K562 (cell line): ENCODE measurements around the gene ITGB1BP2. TPM values are rescaled to one million over a fixed set of nuclear protein-coding genes. Genes with fewer than 3 reads are reported as not detected.

Experiments used
- MAZ ChIP-seq, 2 experiments: fragments of 450-650 bp in 1 of 2; sonication (generic) in 1 of 2; formaldehyde crosslinking; IDR thresholded peaks in 1 of 2; conservative IDR thresholded peaks in 1 of 2; 2 replicates each; pipeline versions ENCODE4 v1.4.0 to v1.5.0; 2020; ENCODE audit warnings: mild to moderate bottlenecking in 1 of 2, missing genetic modification reagents in 1 of 2
- TAF1 ChIP-seq: IDR thresholded peaks from 2 replicates; pipeline ENCODE4 v1.6.1; 2011; ENCODE audit warnings: mild to moderate bottlenecking, low read length, moderate library complexity; ENCODE audit not compliant: insufficient read depth, control insufficient read depth, severe bottlenecking; ENCODE audit errors: extremely low read depth
- polyA plus RNA-seq, 8 experiments: library from polyadenylated mRNA; depleted of rRNA in 4 of 8; stranded (reverse) in 5 of 8; unstranded in 3 of 8; fragments of >200 nt; fragmentation: Nextera tagmentation in 2 of 8; fragmentation: Illumina TruSeq in 1 of 8; extraction: Ambion mirVana in 2 of 8; extraction: Trizol in 1 of 8; gene quantifications; 2 replicates each; pipeline versions ENCODE4 v1.2.1 to v1.2.3, GENCODE V29; 2011 to 2014; ENCODE audit warnings: inconsistent platforms in 1 of 8, missing spikeins in 1 of 8
- total RNA-seq, 7 experiments: library from RNA; depleted of rRNA in 6 of 7; stranded (reverse); fragments of >200 nt in 6 of 7; fragmentation: Illumina TruSeq in 2 of 7; extraction: Trizol in 2 of 7; gene quantifications; 2 replicates each; pipeline versions ENCODE4 v1.2.1 to v1.2.3, GENCODE V29; 2011 to 2021; ENCODE audit warnings: low replicate concordance in 1 of 7
- TF ChIP-seq, protein P1 (sequence below): fragments of 200-600 bp; sonication (generic); IDR thresholded peaks from one replicate; pipeline ENCODE4 v1.6.1; 2012; ENCODE audit warnings: mild to moderate bottlenecking, low read depth, low read length, inconsistent platforms
- TF ChIP-seq, protein P2 (sequence below): fragments of 450-650 bp; formaldehyde crosslinking; conservative IDR thresholded peaks from 2 replicates; pipeline ENCODE4 v1.4.0; 2022; ENCODE audit warnings: mild to moderate bottlenecking, missing genetic modification characterization

Gene ITGB1BP2
- total and polyA plus RNA-seq, 9 of the 15 experiments (the other 6 are each of a cell fraction or from before 2014, with no cell fraction given) = 1.6 to 4.0 (median 1.9) TPM

GRCh38 chrX:71282514-71283402 lies 18.8 kb upstream of the ITGB1BP2 start (continued):
- TF ChIP-seq, protein P1, sequence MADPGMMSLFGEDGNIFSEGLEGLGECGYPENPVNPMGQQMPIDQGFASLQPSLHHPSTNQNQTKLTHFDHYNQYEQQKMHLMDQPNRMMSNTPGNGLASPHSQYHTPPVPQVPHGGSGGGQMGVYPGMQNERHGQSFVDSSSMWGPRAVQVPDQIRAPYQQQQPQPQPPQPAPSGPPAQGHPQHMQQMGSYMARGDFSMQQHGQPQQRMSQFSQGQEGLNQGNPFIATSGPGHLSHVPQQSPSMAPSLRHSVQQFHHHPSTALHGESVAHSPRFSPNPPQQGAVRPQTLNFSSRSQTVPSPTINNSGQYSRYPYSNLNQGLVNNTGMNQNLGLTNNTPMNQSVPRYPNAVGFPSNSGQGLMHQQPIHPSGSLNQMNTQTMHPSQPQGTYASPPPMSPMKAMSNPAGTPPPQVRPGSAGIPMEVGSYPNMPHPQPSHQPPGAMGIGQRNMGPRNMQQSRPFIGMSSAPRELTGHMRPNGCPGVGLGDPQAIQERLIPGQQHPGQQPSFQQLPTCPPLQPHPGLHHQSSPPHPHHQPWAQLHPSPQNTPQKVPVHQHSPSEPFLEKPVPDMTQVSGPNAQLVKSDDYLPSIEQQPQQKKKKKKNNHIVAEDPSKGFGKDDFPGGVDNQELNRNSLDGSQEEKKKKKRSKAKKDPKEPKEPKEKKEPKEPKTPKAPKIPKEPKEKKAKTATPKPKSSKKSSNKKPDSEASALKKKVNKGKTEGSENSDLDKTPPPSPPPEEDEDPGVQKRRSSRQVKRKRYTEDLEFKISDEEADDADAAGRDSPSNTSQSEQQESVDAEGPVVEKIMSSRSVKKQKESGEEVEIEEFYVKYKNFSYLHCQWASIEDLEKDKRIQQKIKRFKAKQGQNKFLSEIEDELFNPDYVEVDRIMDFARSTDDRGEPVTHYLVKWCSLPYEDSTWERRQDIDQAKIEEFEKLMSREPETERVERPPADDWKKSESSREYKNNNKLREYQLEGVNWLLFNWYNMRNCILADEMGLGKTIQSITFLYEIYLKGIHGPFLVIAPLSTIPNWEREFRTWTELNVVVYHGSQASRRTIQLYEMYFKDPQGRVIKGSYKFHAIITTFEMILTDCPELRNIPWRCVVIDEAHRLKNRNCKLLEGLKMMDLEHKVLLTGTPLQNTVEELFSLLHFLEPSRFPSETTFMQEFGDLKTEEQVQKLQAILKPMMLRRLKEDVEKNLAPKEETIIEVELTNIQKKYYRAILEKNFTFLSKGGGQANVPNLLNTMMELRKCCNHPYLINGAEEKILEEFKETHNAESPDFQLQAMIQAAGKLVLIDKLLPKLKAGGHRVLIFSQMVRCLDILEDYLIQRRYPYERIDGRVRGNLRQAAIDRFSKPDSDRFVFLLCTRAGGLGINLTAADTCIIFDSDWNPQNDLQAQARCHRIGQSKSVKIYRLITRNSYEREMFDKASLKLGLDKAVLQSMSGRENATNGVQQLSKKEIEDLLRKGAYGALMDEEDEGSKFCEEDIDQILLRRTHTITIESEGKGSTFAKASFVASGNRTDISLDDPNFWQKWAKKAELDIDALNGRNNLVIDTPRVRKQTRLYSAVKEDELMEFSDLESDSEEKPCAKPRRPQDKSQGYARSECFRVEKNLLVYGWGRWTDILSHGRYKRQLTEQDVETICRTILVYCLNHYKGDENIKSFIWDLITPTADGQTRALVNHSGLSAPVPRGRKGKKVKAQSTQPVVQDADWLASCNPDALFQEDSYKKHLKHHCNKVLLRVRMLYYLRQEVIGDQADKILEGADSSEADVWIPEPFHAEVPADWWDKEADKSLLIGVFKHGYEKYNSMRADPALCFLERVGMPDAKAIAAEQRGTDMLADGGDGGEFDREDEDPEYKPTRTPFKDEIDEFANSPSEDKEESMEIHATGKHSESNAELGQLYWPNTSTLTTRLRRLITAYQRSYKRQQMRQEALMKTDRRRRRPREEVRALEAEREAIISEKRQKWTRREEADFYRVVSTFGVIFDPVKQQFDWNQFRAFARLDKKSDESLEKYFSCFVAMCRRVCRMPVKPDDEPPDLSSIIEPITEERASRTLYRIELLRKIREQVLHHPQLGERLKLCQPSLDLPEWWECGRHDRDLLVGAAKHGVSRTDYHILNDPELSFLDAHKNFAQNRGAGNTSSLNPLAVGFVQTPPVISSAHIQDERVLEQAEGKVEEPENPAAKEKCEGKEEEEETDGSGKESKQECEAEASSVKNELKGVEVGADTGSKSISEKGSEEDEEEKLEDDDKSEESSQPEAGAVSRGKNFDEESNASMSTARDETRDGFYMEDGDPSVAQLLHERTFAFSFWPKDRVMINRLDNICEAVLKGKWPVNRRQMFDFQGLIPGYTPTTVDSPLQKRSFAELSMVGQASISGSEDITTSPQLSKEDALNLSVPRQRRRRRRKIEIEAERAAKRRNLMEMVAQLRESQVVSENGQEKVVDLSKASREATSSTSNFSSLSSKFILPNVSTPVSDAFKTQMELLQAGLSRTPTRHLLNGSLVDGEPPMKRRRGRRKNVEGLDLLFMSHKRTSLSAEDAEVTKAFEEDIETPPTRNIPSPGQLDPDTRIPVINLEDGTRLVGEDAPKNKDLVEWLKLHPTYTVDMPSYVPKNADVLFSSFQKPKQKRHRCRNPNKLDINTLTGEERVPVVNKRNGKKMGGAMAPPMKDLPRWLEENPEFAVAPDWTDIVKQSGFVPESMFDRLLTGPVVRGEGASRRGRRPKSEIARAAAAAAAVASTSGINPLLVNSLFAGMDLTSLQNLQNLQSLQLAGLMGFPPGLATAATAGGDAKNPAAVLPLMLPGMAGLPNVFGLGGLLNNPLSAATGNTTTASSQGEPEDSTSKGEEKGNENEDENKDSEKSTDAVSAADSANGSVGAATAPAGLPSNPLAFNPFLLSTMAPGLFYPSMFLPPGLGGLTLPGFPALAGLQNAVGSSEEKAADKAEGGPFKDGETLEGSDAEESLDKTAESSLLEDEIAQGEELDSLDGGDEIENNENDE = no peak
- TF ChIP-seq, protein P2, sequence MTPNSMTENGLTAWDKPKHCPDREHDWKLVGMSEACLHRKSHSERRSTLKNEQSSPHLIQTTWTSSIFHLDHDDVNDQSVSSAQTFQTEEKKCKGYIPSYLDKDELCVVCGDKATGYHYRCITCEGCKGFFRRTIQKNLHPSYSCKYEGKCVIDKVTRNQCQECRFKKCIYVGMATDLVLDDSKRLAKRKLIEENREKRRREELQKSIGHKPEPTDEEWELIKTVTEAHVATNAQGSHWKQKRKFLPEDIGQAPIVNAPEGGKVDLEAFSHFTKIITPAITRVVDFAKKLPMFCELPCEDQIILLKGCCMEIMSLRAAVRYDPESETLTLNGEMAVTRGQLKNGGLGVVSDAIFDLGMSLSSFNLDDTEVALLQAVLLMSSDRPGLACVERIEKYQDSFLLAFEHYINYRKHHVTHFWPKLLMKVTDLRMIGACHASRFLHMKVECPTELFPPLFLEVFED (CRISPR knock-in tag) = 0 out of 2 replicates have a peak, but pooled peaks have one; percentile 52
- 0 out of 4 replicates have a peak, but pooled peaks of 1 of the 2 experiments have one; percentile 14 for TF ChIP-seq MAZ (CRISPR knock-in tag; conservative IDR thresholded peaks at IDR 0.05 in 1 of 2, IDR thresholded peaks at IDR 0.05 in 1 of 2)
- no peak for TF ChIP-seq TAF1
